Thyroid gland (tissue), 4 donors: ENCODE data around the gene OLFM1. TPM values are rescaled to one million over a fixed set of nuclear protein-coding genes. Genes with fewer than 3 reads are reported as not detected.

ENCODE experiments used
- DNase-seq, 2 donors: peaks; one replicate each; pipeline ENCODE4 v3.0.0-alpha.2; 2019
- H3K27ac ChIP-seq, 3 donors: fragments of 200-600 bp; sonication (generic); 1 replicate in 2 of 3; 2 replicates in 1 of 3; pipeline ENCODE4 v1.5.1; 2016 to 2019; ENCODE audit warnings: mild to moderate bottlenecking in 1 of 3, moderate library complexity in 1 of 3
- H3K27me3 ChIP-seq: fragments of 200-600 bp; sonication (generic); one replicate; pipeline ENCODE4 v1.5.1; 2019
- H3K36me3 ChIP-seq, 2 donors: fragments of 200-600 bp; sonication (generic); one replicate each; pipeline ENCODE4 v1.5.1; 2016 to 2019
- H3K4me1 ChIP-seq, 2 donors: fragments of 200-600 bp; sonication (generic); one replicate each; pipeline ENCODE4 v1.5.1; 2017 to 2019
- H3K4me3 ChIP-seq, 3 donors: fragments of 200-600 bp; sonication (generic); replicated peaks in 1 of 3; 1 replicate in 2 of 3; 2 replicates in 1 of 3; pipeline ENCODE4 v1.5.1; 2016; ENCODE audit warnings: mild to moderate bottlenecking in 1 of 3
- H3K9me3 ChIP-seq: fragments of 200-600 bp; sonication (generic); one replicate; pipeline ENCODE4 v1.5.1; 2017
- POLR2A ChIP-seq, 2 donors: fragments of 450-650 bp; IDR thresholded peaks; one replicate each; pipeline ENCODE4 v1.6.1; 2017; ENCODE audit warnings: antibody characterized with exemption in 2 of 2, mild to moderate bottlenecking in 2 of 2, moderate library complexity in 1 of 2
- WGBS, 2 donors: methylation state at CpG; one replicate each; pipeline ENCODE4 v1.1.5; 2017; 5-methylcytosine and 5-hydroxymethylcytosine counted together
- intact Hi-C: fragments of 100-400 bp; cut with DNase I; formaldehyde crosslinking; loops from one replicate; pipeline ENCODE4 v1.15.1; 2023
- total RNA-seq, 4 donors: library from RNA; depleted of rRNA; stranded (reverse); fragments of >200 nt; gene quantifications; one replicate each; pipeline ENCODE4 v1.2.3, GENCODE V29; 2016
- TF ChIP-seq, protein P1 (sequence below), 6 experiments: fragments of 200-600 bp in 3 of 6; fragments of 450-650 bp in 3 of 6; sonication (generic) in 3 of 6; IDR thresholded peaks; one replicate each; pipeline ENCODE4 v1.5.1; 2016 to 2019; ENCODE audit warnings: antibody characterized with exemption in 6 of 6, mild to moderate bottlenecking in 2 of 6, inconsistent platforms in 1 of 6, moderate library complexity in 1 of 6

Gene OLFM1
- total RNA-seq, 4 donors from 2014 or later: 7.2 to 25.8 (median 17.4) TPM

DNA sequence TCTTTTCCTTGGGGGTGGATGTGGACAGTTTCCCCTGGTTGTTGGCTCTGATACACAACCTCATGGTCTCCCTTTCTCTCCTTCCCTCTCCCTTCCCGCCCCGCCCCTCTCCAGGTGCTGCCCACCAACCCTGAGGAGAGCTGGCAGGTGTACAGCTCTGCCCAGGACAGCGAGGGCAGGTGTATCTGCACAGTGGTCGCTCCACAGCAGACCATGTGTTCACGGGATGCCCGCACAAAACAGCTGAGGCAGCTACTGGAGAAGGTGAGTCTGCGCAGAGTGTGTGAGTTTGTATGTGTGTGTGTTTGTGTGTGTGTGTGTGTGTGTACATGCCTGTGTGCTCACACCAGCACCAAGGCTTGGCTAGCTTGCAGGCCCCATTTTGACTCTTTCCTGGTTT is 2.6 kb downstream of the OLFM1 start:
- Histone ChIP-seq H3K27ac (no peak overlapping the region), H3K36me3 (no peaks in the 10 kb centered on the region), H3K9me3 (no peaks in the 10 kb centered on the region), H3K4me3 (no peak overlapping the region), H3K4me1 (peaks cover 7 to 26% of the 10 kb centered on the region in 2 donors), H3K27me3 (peaks cover 7% of the 10 kb centered on the region)
- TF ChIP-seq, protein P1, sequence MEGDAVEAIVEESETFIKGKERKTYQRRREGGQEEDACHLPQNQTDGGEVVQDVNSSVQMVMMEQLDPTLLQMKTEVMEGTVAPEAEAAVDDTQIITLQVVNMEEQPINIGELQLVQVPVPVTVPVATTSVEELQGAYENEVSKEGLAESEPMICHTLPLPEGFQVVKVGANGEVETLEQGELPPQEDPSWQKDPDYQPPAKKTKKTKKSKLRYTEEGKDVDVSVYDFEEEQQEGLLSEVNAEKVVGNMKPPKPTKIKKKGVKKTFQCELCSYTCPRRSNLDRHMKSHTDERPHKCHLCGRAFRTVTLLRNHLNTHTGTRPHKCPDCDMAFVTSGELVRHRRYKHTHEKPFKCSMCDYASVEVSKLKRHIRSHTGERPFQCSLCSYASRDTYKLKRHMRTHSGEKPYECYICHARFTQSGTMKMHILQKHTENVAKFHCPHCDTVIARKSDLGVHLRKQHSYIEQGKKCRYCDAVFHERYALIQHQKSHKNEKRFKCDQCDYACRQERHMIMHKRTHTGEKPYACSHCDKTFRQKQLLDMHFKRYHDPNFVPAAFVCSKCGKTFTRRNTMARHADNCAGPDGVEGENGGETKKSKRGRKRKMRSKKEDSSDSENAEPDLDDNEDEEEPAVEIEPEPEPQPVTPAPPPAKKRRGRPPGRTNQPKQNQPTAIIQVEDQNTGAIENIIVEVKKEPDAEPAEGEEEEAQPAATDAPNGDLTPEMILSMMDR (IDR thresholded peaks at IDR 0.05): no peak
- TF ChIP-seq POLR2A (IDR thresholded peaks at IDR 0.05): no peak
- intact Hi-C loops: no loop called here
- DNase-seq: no peak
- 89 to 94% methylated on average over 7 of the region's 7 CpGs for WGBS, 2 donors

GRCh38 chr9:135090547-135090946 is 3.1 kb downstream of the OLFM1 start:
- WGBS, 2 donors: 43 to 53% methylated on average over 5 of the region's 5 CpGs
- DNase-seq: no peak
- intact Hi-C loops: no loop called here

GRCh38 chr9:135091545-135091944 is 4.1 kb downstream of the OLFM1 start:
- Histone ChIP-seq H3K4me3 (no peak overlapping the region), H3K4me1 (peaks cover 6 to 16% of the 10 kb centered on the region in 2 donors), H3K9me3 (no peaks in the 10 kb centered on the region), H3K27me3 (peaks cover 7% of the 10 kb centered on the region), H3K27ac (no peak overlapping the region), H3K36me3 (no peaks in the 10 kb centered on the region)
- WGBS, 2 donors: 76 to 100% methylated on average over 1 of the region's 1 CpG
- intact Hi-C loops: no loop called here
- no peak for DNase-seq
- TF ChIP-seq, protein P1 (IDR thresholded peaks at IDR 0.05): no peak
- TF ChIP-seq POLR2A (IDR thresholded peaks at IDR 0.05): no peak

More at GRCh38 chr9:135090547-135090946, 3.1 kb downstream of the OLFM1 start:
- H3K27ac ChIP-seq: no peak overlapping the region
- H3K4me3 ChIP-seq: no peak overlapping the region
- H3K27me3 ChIP-seq: peaks cover 7% of the 10 kb centered on the region
- TF ChIP-seq, protein P1 (IDR thresholded peaks at IDR 0.05): no peak
- TF ChIP-seq POLR2A (IDR thresholded peaks at IDR 0.05): no peak
- peaks cover 7 to 25% of the 10 kb centered on the region in 2 donors for H3K4me1 ChIP-seq
- H3K9me3 ChIP-seq: no peaks in the 10 kb centered on the region
- H3K36me3 ChIP-seq: no peaks in the 10 kb centered on the region

DNA sequence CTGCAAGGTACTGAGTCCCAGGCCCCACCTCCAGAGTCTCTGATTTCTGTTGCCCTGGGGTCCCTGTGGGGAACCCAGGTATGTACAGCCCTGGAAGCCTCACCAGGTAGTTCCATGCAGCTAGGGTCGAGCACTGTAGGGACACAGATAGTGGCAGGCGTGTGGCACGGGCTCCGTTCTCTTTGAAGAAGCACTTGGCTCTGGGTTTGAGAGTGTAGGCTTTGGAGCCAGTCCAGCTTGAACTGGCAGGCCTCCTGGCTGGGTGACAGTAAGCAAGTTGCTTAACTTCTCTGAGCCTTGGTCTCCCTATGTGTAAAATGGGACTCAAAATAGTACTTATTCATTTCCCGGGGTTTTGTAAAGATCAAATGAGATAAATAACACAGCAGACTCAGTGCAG is 5.6 kb downstream of the OLFM1 start:
- Histone ChIP-seq H3K27ac (no peak overlapping the region), H3K4me3 (no peak overlapping the region), H3K36me3 (no peaks in the 10 kb centered on the region), H3K9me3 (no peaks in the 10 kb centered on the region), H3K4me1 (peaks cover 0 to 7% of the 10 kb centered on the region in 2 donors), H3K27me3 (peaks cover 7% of the 10 kb centered on the region)
- 40 to 66% methylated on average over 4 to 5 of the region's 5 CpGs for WGBS, 2 donors
- TF ChIP-seq, protein P1 (IDR thresholded peaks at IDR 0.05): no peak
- TF ChIP-seq POLR2A (IDR thresholded peaks at IDR 0.05): no peak
- no peak for DNase-seq
- intact Hi-C loops: no loop called here

GRCh38 chr9:135093911-135094584 is 6.6 kb downstream of the OLFM1 start:
- H3K27ac ChIP-seq: no peak overlapping the region
- intact Hi-C loops: no loop called here
- H3K9me3 ChIP-seq: no peaks in the 10 kb centered on the region
- no peaks in the 10 kb centered on the region for H3K27me3 ChIP-seq
- DNase-seq: no peak
- H3K4me3 ChIP-seq: no peak overlapping the region
- no peaks in the 10 kb centered on the region for H3K4me1 ChIP-seq
- no peaks in the 10 kb centered on the region for H3K36me3 ChIP-seq
- whole genome bisulfite sequencing, 2 donors: 45 to 61% methylated on average over 12 to 13 of the region's 13 CpGs
- TF ChIP-seq POLR2A (IDR thresholded peaks at IDR 0.05): no peak
- TF ChIP-seq, protein P1 (IDR thresholded peaks at IDR 0.05): no peak
